SJCRH30 (cell line): ENCODE measurements around the gene GGT6. TPM values are rescaled to one million over a fixed set of nuclear protein-coding genes. Genes with fewer than 3 reads are reported as not detected.
"Not testable (repeated sequence)": the region's sequence is repeated elsewhere in the genome, so short reads cannot be mapped to it uniquely, and the experiment has no call there.

Experiments used
- DNase-seq, 2 experiments: peaks; one replicate each; pipeline ENCODE4 v3.0.0-alpha.2; 2015 to 2020
- H3K27ac ChIP-seq: fragments of 250-450 bp; sonication (Bioruptor Pico); 2 replicates; pipeline ENCODE4 v1.5.1; 2020; ENCODE audit warnings: mild to moderate bottlenecking, moderate library complexity
- H3K27me3 ChIP-seq: fragments of 250-450 bp; sonication (Bioruptor Pico); 2 replicates; pipeline ENCODE4 v1.5.1; 2020; ENCODE audit warnings: mild to moderate bottlenecking, moderate library complexity
- H3K36me3 ChIP-seq: fragments of 250-450 bp; sonication (Bioruptor Pico); 2 replicates; pipeline ENCODE4 v1.5.1; 2020; ENCODE audit warnings: mild to moderate bottlenecking, moderate library complexity
- H3K4me1 ChIP-seq: fragments of 250-450 bp; sonication (Bioruptor Pico); 2 replicates; pipeline ENCODE4 v1.5.1; 2020; ENCODE audit warnings: mild to moderate bottlenecking, moderate library complexity
- H3K4me3 ChIP-seq: fragments of 250-450 bp; sonication (Bioruptor Pico); 2 replicates; pipeline ENCODE4 v1.5.1; 2020; ENCODE audit warnings: mild to moderate bottlenecking, moderate library complexity
- H3K9me3 ChIP-seq: fragments of 250-450 bp; sonication (Bioruptor Pico); replicated peaks from 2 replicates; pipeline ENCODE4 v1.5.1; 2020; ENCODE audit warnings: mild to moderate bottlenecking, moderate library complexity
- total RNA-seq: library from RNA; depleted of rRNA; stranded (reverse); fragments of >200 nt; shearing (Covaris generic); gene quantifications from 2 replicates; pipeline ENCODE4 v1.2.3, GENCODE V29; 2014

The GGT6 gene
- total RNA-seq, 1 experiment from 2014 or later = not detected

GRCh38 chr17:4596636-4597380 lies 36.4 kb upstream of the GGT6 start:
- Histone ChIP-seq H3K36me3 (no peaks in the 10 kb centered on the region), H3K4me3 (no peak overlapping the region), H3K9me3 (no peaks in the 10 kb centered on the region), H3K27me3 (no peaks in the 10 kb centered on the region), H3K27ac (no peak overlapping the region), H3K4me1 (peaks cover 10% of the 10 kb centered on the region; the same call in 1 of the 2 replicates)
- DNase-seq = no peak

- not testable (repeated sequence) for H3K27me3 ChIP-seq, H3K27ac ChIP-seq, H3K36me3 ChIP-seq, H3K4me3 ChIP-seq, H3K9me3 ChIP-seq, DNase-seq
- H3K4me1 ChIP-seq = peaks cover 10% of the 10 kb centered on the region; the same call in 1 of the 2 replicates
Measured at GRCh38 chr17:4595685-4596342, 35.4 kb upstream of the GGT6 start.

DNA sequence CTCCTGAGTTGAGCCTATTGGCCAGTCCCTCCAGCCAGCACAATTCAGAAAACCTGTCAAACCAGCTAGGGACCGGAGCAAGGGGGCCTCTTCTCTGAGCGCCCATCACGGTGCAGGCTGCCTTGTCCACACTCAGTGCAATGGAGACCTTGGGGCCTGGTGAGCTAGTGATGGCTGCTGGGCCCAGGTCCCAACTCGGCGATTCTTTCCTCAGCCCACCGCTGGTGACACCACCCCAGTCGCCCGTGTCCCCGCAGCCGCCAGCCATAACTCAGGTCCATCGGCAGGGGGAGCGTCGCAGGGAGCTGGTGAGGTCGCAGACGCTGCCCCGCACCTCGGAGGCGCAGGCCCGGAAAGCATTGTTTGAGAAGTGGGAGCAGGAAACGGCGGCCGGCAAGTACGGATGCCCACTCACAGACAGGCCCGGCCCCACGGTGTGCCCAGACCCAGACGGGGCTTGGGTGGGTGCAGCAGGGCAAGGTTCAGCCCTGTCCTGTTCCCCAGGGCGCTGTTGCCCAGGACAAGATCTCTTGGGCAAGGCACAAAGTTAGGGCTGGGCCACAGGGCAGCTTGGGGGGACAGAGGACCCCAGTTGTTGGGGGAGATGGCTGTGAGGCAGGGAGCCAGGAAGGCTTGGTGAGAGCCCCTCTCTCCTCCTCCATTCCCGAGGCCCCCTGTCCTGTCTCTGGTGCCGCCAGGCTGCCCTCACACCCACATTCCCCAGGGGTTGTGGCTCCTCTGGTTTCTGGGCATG lies 34.7 kb upstream of the GGT6 start:
- Histone ChIP-seq H3K4me3 (no peak overlapping the region), H3K27ac (no peak overlapping the region), H3K4me1 (peaks cover 7% of the 10 kb centered on the region; the same call in 1 of the 2 replicates), H3K27me3 (no peaks in the 10 kb centered on the region), H3K9me3 (no peaks in the 10 kb centered on the region), H3K36me3 (no peaks in the 10 kb centered on the region)
- DNase-seq = no peak

DNA sequence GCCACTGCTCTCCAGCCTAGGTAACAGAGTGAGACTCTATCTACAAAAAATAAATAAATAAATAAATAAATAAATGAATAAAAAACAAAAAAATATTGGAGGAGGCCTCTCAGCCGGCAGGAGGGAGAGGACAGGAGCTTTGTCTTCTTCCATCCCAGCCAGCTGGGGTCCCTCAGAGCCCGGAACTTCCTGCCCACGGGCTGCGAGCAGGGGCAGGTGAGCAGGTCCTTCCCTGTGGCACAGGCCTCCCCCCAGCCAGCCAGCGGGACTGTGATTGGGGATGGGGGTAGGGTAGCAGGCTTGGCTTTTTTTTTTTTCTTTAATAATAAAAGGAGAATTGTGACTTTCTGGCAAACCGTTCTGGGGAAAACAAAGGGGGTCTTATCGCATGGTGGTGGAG lies 34.0 kb upstream of the GGT6 start:
- no peaks in the 10 kb centered on the region for H3K36me3 ChIP-seq
- DNase-seq = no peak
- H3K9me3 ChIP-seq = no peaks in the 10 kb centered on the region
- no peaks in the 10 kb centered on the region for H3K27me3 ChIP-seq
- H3K4me1 ChIP-seq = no peaks in the 10 kb centered on the region
- H3K27ac ChIP-seq = no peak overlapping the region
- no peak overlapping the region for H3K4me3 ChIP-seq

GRCh38 chr17:4593021-4593421 lies 32.6 kb upstream of the GGT6 start:
- DNase-seq = no peak
- H3K27me3 ChIP-seq = no peaks in the 10 kb centered on the region
- H3K36me3 ChIP-seq = no peaks in the 10 kb centered on the region
- H3K4me1 ChIP-seq = no peaks in the 10 kb centered on the region
- no peaks in the 10 kb centered on the region for H3K9me3 ChIP-seq
- no peak overlapping the region for H3K4me3 ChIP-seq
- no peak overlapping the region for H3K27ac ChIP-seq

GRCh38 chr17:4592240-4593005 lies 32.0 kb upstream of the GGT6 start:
- H3K4me3 ChIP-seq = no peak overlapping the region
- H3K36me3 ChIP-seq = no peaks in the 10 kb centered on the region
- no peaks in the 10 kb centered on the region for H3K4me1 ChIP-seq
- H3K9me3 ChIP-seq = no peaks in the 10 kb centered on the region
- H3K27ac ChIP-seq = no peak overlapping the region
- no peak for DNase-seq
- no peaks in the 10 kb centered on the region for H3K27me3 ChIP-seq

- Histone ChIP-seq H3K9me3 (no peaks in the 10 kb centered on the region), H3K36me3 (no peaks in the 10 kb centered on the region), H3K4me3 (no peak overlapping the region), H3K4me1 (no peaks in the 10 kb centered on the region), H3K27me3 (no peaks in the 10 kb centered on the region), H3K27ac (no peak overlapping the region)
- no peak for DNase-seq
Measured at GRCh38 chr17:4591529-4591928, 31.2 kb upstream of the GGT6 start.

- DNase-seq = no peak
- H3K4me1 ChIP-seq = no peaks in the 10 kb centered on the region
- no peaks in the 10 kb centered on the region for H3K9me3 ChIP-seq
- H3K4me3 ChIP-seq = no peak overlapping the region
- no peaks in the 10 kb centered on the region for H3K27me3 ChIP-seq
- no peaks in the 10 kb centered on the region for H3K36me3 ChIP-seq
- H3K27ac ChIP-seq = no peak overlapping the region
Measured at GRCh38 chr17:4590981-4591453, 30.6 kb upstream of the GGT6 start.

GRCh38 chr17:4590042-4590441 lies 29.7 kb upstream of the GGT6 start:
- H3K27me3 ChIP-seq, H3K4me1 ChIP-seq, DNase-seq, H3K9me3 ChIP-seq, H3K27ac ChIP-seq, H3K36me3 ChIP-seq, H3K4me3 ChIP-seq: not testable (repeated sequence)

- DNase-seq = no peak
- no peak overlapping the region for H3K4me3 ChIP-seq
- H3K36me3 ChIP-seq = no peaks in the 10 kb centered on the region
- H3K4me1 ChIP-seq = no peaks in the 10 kb centered on the region; the same call in 1 of the 2 replicates
- H3K27me3 ChIP-seq = peaks cover 8% of the 10 kb centered on the region
- no peaks in the 10 kb centered on the region for H3K9me3 ChIP-seq
- no peak overlapping the region for H3K27ac ChIP-seq
Measured at GRCh38 chr17:4588898-4589625, 28.7 kb upstream of the GGT6 start.

- H3K27ac ChIP-seq = no peak overlapping the region
- no peaks in the 10 kb centered on the region for H3K36me3 ChIP-seq
- H3K4me3 ChIP-seq = no peak overlapping the region
- H3K4me1 ChIP-seq = no peaks in the 10 kb centered on the region; the same call in 1 of the 2 replicates
- H3K9me3 ChIP-seq = no peaks in the 10 kb centered on the region
- no peak for DNase-seq
- H3K27me3 ChIP-seq = peaks cover 13% of the 10 kb centered on the region
Measured at GRCh38 chr17:4588391-4588790, 28.0 kb upstream of the GGT6 start.

DNA sequence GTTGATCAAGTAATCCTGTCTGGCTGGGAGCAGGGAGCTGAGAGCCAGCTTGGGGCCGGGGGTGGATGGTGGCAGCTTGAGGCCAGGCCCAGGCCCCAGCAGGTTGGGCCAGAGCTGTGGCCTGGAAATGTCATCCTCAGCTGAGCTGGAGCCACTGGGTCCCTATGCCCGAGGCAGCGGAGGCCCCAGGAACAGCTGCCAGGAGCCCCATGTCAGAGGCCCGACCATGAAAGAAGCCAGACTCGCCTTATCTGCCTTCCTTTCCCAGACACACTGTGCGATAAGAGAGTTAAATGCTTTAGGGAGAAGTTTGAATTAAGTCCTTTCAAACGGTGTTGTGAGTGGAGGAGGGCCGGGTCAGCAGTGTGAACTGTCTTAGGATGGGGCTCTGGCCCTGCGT lies 27.4 kb upstream of the GGT6 start:
- Histone ChIP-seq H3K4me1 (no peaks in the 10 kb centered on the region; the same call in 1 of the 2 replicates), H3K27me3 (peaks cover 13% of the 10 kb centered on the region), H3K27ac (no peak overlapping the region), H3K36me3 (no peaks in the 10 kb centered on the region), H3K4me3 (no peak overlapping the region), H3K9me3 (no peaks in the 10 kb centered on the region)
- peak in 1 of 2 experiments; percentile 30 for DNase-seq

DNA sequence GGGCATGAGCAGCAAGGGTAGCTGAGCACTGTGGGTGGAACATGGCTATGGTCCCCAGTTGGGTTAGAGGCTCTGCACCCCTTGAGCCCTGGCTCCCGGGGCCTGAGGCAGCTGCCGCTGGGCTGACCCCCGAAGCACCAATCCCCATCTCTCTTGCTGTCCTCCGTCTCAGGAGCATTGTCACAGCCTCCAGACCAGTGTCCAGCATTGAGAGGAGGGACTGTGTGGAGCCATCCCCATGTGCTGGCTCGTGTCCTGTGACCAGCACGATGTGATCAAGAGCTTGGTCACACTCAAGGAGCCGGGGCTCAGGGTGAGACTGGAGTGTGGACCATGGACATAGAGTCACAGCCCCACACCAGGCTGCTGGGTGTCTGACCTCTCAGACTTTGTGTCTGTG lies 26.8 kb upstream of the GGT6 start:
- H3K36me3 ChIP-seq = no peaks in the 10 kb centered on the region
- peaks cover 13% of the 10 kb centered on the region for H3K27me3 ChIP-seq
- H3K4me1 ChIP-seq = no peaks in the 10 kb centered on the region; the same call in 1 of the 2 replicates
- H3K4me3 ChIP-seq = no peak overlapping the region
- H3K27ac ChIP-seq = no peak overlapping the region
- no peak for DNase-seq
- H3K9me3 ChIP-seq = no peaks in the 10 kb centered on the region

GRCh38 chr17:4586043-4586442 lies 25.7 kb upstream of the GGT6 start:
- Histone ChIP-seq H3K27ac (no peak overlapping the region), H3K4me3 (no peak overlapping the region), H3K4me1 (no peaks in the 10 kb centered on the region; the same call in 1 of the 2 replicates), H3K9me3 (no peaks in the 10 kb centered on the region), H3K27me3 (peaks cover 13% of the 10 kb centered on the region), H3K36me3 (no peaks in the 10 kb centered on the region)
- no peak for DNase-seq
